Fibroblast of lung (primary cell): Measurements from ENCODE around the gene ALG8. TPM values are rescaled to one million over a fixed set of nuclear protein-coding genes. Genes with fewer than 3 reads are reported as not detected.

Source experiments
- DNase-seq, 2 donors: peaks; one replicate each; pipeline versions ENCODE4 v3.0.0 to v3.0.0-alpha.2; 2010; ENCODE audit warnings: low read depth in 2 of 2
- H2AFZ ChIP-seq: 2 replicates; pipeline ENCODE4 v1.5.1; 2012; ENCODE audit warnings: low read length, control low read depth, inconsistent platforms
- H3K27ac ChIP-seq: 2 replicates; pipeline ENCODE4 v1.5.1; 2011; ENCODE audit warnings: low read length, control low read depth; ENCODE audit not compliant: insufficient read depth
- H3K27me3 ChIP-seq: 2 replicates; pipeline ENCODE4 v1.5.1; 2011; ENCODE audit warnings: mild to moderate bottlenecking, low read length; ENCODE audit not compliant: control insufficient read depth, insufficient read depth
- H3K36me3 ChIP-seq: 2 replicates; pipeline ENCODE4 v1.5.1; 2011; ENCODE audit warnings: low read length; ENCODE audit not compliant: control insufficient read depth, insufficient read depth
- H3K4me1 ChIP-seq: 2 replicates; pipeline ENCODE4 v1.5.1; 2011; ENCODE audit warnings: low read length; ENCODE audit not compliant: control insufficient read depth, insufficient read depth; ENCODE audit errors: extremely low read depth
- H3K4me2 ChIP-seq: 2 replicates; pipeline ENCODE4 v1.5.1; 2011; ENCODE audit warnings: low read length, control low read depth; ENCODE audit not compliant: insufficient read depth; ENCODE audit errors: extremely low read depth
- H3K4me3 ChIP-seq, 4 experiments: fragments of 200-600 bp in 1 of 4; sonication (generic) in 1 of 4; replicated peaks in 1 of 4; 2 replicates each; pipeline ENCODE4 v1.5.1; 2011 to 2016; ENCODE audit warnings: low read length in 4 of 4, low read depth in 3 of 4, mild to moderate bottlenecking in 3 of 4, control low read depth in 2 of 4, inconsistent platforms in 1 of 4, mixed read lengths in 1 of 4; ENCODE audit not compliant: insufficient read depth in 1 of 4; ENCODE audit errors: control extremely low read depth in 1 of 4
- H3K79me2 ChIP-seq: 2 replicates; pipeline ENCODE4 v1.5.1; 2012; ENCODE audit warnings: mild to moderate bottlenecking, low read length, inconsistent platforms; ENCODE audit not compliant: control insufficient read depth, insufficient read depth
- H3K9ac ChIP-seq: 2 replicates; pipeline ENCODE4 v1.5.1; 2011; ENCODE audit warnings: mild to moderate bottlenecking, low read length, control low read depth; ENCODE audit not compliant: insufficient read depth
- H3K9me3 ChIP-seq: 2 replicates; pipeline ENCODE4 v1.5.1; 2012; ENCODE audit warnings: low read depth, low read length; ENCODE audit not compliant: control insufficient read depth, insufficient read depth
- H4K20me1 ChIP-seq: 2 replicates; pipeline ENCODE4 v1.5.1; 2011; ENCODE audit warnings: low read length; ENCODE audit not compliant: control insufficient read depth, insufficient read depth; ENCODE audit errors: extremely low read depth
- EZH2 ChIP-seq: IDR thresholded peaks from 2 replicates; pipeline ENCODE4 v1.5.1; 2012; ENCODE audit warnings: low read length, control low read depth, mild to moderate bottlenecking; ENCODE audit errors: missing control alignments
- polyA plus RNA-seq, 2 donors: library from polyadenylated mRNA; depleted of rRNA in 1 of 2; stranded (reverse) in 1 of 2; unstranded in 1 of 2; fragments of >200 nt; gene quantifications; 2 replicates each; pipeline ENCODE4 v1.2.1, GENCODE V29; 2011 to 2012; ENCODE audit warnings: missing spikeins in 1 of 2
- total RNA-seq: library from RNA; depleted of rRNA; stranded (reverse); fragments of >200 nt; gene quantifications from 2 replicates; pipeline ENCODE4 v1.2.1, GENCODE V29; 2014
- TF ChIP-seq, protein P1 (sequence below), 2 donors: IDR thresholded peaks in 1 of 2; conservative IDR thresholded peaks in 1 of 2; 1 replicate in 1 of 2; 2 replicates in 1 of 2; pipeline ENCODE4 v1.5.1; 2011 to 2012; ENCODE audit warnings: low read length in 2 of 2, control low read depth in 1 of 2, inconsistent platforms in 1 of 2, low read depth in 1 of 2, mild to moderate bottlenecking in 1 of 2

The ALG8 gene
- total and polyA plus RNA-seq, 2 donors (not counting 1 experiment from before 2014, with no cell fraction given): 33.7 to 49.6 TPM

DNA sequence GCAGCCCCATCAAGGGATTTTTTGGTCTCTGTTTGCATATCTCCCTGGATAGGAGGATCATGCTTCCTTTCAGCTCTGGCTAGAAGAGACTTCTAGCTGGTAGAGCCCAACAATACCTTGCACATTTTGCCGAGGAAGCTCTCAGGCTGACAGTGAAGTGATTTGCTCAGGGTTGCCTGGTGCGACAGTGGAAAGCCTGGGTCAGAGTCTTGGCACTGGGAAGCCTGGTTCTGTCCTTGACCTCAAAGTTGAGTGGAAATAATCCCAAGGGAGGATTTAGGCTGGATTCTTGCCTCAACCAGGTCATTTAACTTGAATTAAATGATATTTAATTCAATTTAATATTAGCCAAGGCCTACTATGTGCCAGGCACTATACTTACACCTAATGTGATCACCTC lies 24.4 kb upstream of the ALG8 start:
- Histone ChIP-seq H3K9me3 (no peaks in the 10 kb centered on the region), H2AFZ (no peak overlapping the region), H3K4me1 (peaks cover 7% of the 10 kb centered on the region), H3K4me2 (no peak overlapping the region), H3K27ac (no peak overlapping the region), H3K9ac (no peak overlapping the region), H4K20me1 (no peaks in the 10 kb centered on the region), H3K79me2 (no peaks in the 10 kb centered on the region), H3K27me3 (no peaks in the 10 kb centered on the region), H3K4me3 (no peak overlapping the region), H3K36me3 (no peaks in the 10 kb centered on the region)
- no peak for DNase-seq
- no peak for TF ChIP-seq EZH2
- TF ChIP-seq, protein P1, sequence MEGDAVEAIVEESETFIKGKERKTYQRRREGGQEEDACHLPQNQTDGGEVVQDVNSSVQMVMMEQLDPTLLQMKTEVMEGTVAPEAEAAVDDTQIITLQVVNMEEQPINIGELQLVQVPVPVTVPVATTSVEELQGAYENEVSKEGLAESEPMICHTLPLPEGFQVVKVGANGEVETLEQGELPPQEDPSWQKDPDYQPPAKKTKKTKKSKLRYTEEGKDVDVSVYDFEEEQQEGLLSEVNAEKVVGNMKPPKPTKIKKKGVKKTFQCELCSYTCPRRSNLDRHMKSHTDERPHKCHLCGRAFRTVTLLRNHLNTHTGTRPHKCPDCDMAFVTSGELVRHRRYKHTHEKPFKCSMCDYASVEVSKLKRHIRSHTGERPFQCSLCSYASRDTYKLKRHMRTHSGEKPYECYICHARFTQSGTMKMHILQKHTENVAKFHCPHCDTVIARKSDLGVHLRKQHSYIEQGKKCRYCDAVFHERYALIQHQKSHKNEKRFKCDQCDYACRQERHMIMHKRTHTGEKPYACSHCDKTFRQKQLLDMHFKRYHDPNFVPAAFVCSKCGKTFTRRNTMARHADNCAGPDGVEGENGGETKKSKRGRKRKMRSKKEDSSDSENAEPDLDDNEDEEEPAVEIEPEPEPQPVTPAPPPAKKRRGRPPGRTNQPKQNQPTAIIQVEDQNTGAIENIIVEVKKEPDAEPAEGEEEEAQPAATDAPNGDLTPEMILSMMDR (conservative IDR thresholded peaks at IDR 0.05 in 1 of 2, IDR thresholded peaks at IDR 0.05 in 1 of 2; ENCODE audit: low read depth in 1 of 2, low read length in 2 of 2): no peak

DNA sequence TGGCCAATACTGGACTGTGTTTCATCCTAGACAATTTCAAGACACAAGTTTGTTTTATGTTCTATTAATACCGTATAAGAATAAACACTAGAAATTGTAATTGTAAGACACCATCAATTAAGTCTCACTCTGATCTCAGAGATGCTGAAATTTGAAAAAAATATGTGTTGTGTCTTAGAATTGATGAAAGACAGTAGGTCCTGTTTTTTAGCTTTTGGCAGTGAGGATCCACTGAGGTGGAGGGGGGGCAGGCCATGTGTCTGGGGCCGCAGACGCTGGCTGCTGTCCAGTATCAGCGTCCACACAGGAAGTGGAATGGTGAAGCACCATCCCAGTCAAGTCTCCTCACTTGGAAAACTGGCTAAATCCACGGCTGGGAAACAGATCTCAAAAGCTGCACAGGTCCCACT lies 22.5 kb upstream of the ALG8 start:
- peak in 1 of 2 donors; percentile 49 for DNase-seq

DNA sequence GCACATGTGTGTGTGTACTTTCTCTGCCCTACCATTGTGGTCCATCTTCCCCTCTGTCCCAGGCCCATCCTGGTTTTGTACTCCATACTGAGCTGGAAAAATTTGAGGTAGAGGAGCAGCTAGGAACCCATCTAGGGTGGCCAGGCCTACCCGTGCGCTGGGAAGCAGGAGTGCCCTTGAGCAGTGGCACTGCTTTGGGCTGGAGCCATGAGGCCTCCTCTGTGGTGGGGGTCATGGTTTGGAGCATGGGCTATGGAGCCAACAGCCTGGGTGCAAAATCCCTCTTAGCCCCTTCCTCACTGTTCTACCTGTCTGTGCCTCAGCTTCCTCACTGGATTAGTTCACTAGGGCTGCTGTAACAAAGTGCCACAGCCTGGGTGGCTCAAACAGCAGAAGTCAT lies 21.9 kb upstream of the ALG8 start:
- Histone ChIP-seq H4K20me1 (no peaks in the 10 kb centered on the region), H3K36me3 (no peaks in the 10 kb centered on the region), H3K27me3 (no peaks in the 10 kb centered on the region), H3K27ac (no peak overlapping the region), H3K9ac (no peak overlapping the region), H3K4me3 (no peak overlapping the region), H3K4me1 (no peaks in the 10 kb centered on the region), H2AFZ (no peak overlapping the region), H3K79me2 (no peaks in the 10 kb centered on the region), H3K4me2 (no peak overlapping the region), H3K9me3 (no peaks in the 10 kb centered on the region)
- TF ChIP-seq, protein P1 (conservative IDR thresholded peaks at IDR 0.05 in 1 of 2, IDR thresholded peaks at IDR 0.05 in 1 of 2; ENCODE audit: low read depth in 1 of 2, low read length in 2 of 2): no peak
- no peak for TF ChIP-seq EZH2
- no peak for DNase-seq

More for the DNA sequence above, 22.5 kb upstream of the ALG8 start:
- Histone ChIP-seq H3K9ac (no peak overlapping the region), H3K4me1 (no peaks in the 10 kb centered on the region), H3K27ac (no peak overlapping the region), H2AFZ (no peak overlapping the region), H3K4me3 (no peak overlapping the region), H3K27me3 (no peaks in the 10 kb centered on the region), H3K9me3 (no peaks in the 10 kb centered on the region), H3K36me3 (no peaks in the 10 kb centered on the region), H3K79me2 (no peaks in the 10 kb centered on the region), H3K4me2 (no peak overlapping the region), H4K20me1 (no peaks in the 10 kb centered on the region)
- TF ChIP-seq, protein P1 (conservative IDR thresholded peaks at IDR 0.05 in 1 of 2, IDR thresholded peaks at IDR 0.05 in 1 of 2; ENCODE audit: low read depth in 1 of 2, low read length in 2 of 2): no peak
- no peak for TF ChIP-seq EZH2
